ENCODE results near the gene IRGC.

DNA sequence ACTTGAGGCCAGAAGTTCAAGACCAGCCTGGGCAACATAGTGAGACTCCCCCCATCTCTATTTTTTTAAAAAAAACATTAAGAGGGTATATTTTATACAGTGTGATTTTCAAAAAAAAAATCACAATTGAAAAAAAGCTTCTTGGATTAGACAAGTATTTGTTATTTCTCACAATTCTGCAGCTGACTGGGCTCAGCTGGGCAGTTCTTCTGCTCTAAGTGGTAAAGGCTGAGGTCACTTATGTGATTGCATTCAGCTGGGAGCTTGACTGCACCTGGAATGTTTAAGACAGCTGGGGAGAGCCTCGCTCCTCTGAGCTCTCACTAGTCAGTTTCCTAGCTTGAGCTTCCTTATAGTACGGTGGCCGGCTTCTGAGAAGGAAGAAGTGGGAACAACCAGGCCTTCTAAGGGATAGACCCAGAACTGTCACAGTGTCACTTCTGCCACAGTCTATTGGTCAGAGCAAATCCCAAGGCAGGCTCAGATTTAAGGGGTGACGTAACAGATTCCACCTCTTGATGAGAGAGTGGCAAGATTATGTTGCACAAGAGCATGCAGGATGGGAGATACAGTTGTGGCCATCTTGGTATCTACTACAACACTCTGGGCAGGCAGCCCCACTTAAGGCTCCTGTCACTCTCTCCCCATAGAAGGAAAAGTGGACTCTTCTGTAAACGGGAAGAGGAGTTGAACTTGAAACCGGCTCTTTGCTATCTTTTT, 19.7 kb upstream of the IRGC start:
- TF ChIP-seq, protein P1, sequence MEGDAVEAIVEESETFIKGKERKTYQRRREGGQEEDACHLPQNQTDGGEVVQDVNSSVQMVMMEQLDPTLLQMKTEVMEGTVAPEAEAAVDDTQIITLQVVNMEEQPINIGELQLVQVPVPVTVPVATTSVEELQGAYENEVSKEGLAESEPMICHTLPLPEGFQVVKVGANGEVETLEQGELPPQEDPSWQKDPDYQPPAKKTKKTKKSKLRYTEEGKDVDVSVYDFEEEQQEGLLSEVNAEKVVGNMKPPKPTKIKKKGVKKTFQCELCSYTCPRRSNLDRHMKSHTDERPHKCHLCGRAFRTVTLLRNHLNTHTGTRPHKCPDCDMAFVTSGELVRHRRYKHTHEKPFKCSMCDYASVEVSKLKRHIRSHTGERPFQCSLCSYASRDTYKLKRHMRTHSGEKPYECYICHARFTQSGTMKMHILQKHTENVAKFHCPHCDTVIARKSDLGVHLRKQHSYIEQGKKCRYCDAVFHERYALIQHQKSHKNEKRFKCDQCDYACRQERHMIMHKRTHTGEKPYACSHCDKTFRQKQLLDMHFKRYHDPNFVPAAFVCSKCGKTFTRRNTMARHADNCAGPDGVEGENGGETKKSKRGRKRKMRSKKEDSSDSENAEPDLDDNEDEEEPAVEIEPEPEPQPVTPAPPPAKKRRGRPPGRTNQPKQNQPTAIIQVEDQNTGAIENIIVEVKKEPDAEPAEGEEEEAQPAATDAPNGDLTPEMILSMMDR (IDR thresholded peaks at IDR 0.05): no peak
- TF ChIP-seq POLR2A (IDR thresholded peaks at IDR 0.05): no peak

Measured in heart left ventricle (tissue), 13 donors.